SK-N-SH treated with all-trans-retinoic acid at 6 μM for 48 hours (cell line): ENCODE measurements around the gene TMEM14C.

ENCODE experiments used
- ARNTL ChIP-seq: fragments of 450-650 bp; formaldehyde crosslinking; IDR thresholded peaks from 2 replicates; pipeline ENCODE4 v1.5.0; 2020; ENCODE audit warnings: low read depth, mild to moderate bottlenecking, moderate library complexity, borderline replicate concordance
- GLIS3 ChIP-seq: fragments of 250-450 bp; sonication (Bioruptor Pico); IDR thresholded peaks from 2 replicates; pipeline ENCODE4 v1.5.0; 2020; ENCODE audit warnings: mild to moderate bottlenecking, moderate library complexity
- RARB ChIP-seq: fragments of 250-450 bp; sonication (Bioruptor Pico); IDR thresholded peaks from 2 replicates; pipeline ENCODE4 v1.8.0; 2021; ENCODE audit warnings: mild to moderate bottlenecking, moderate library complexity
- ZC3H10 ChIP-seq: fragments of 250-450 bp; sonication (Bioruptor Pico); IDR thresholded peaks from 2 replicates; pipeline ENCODE4 v1.5.1; 2021; ENCODE audit warnings: mild to moderate bottlenecking, moderate library complexity
- ZFP3 ChIP-seq: fragments of 250-450 bp; sonication (Bioruptor Pico); IDR thresholded peaks from 2 replicates; pipeline ENCODE4 v1.5.0; 2020; ENCODE audit warnings: mild to moderate bottlenecking, moderate library complexity

DNA sequence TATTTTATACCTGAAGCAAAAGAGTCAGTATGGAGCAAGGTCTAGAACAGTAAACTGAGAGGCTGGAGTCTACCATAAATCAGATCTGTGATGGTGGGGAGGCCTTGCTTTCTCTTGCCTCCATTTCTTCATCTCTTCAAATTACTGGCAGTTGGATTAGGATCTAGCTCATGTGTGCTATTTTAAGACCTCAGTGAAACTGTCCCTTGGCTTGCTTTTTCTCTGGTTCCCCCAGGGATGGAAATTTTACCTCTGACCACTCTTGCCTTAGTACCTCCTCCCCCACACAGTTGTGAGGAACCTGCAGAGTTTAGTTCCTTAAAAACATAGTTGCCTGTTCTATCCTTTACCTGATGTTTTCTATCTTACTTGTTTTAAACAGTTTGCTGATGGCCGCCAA lies 33.2 kb downstream of the TMEM14C start:
- TF ChIP-seq ARNTL (CRISPR knock-in tag) = no peak
- no peak for TF ChIP-seq ZFP3
- TF ChIP-seq RARB (CRISPR knock-in tag) = no peak
- TF ChIP-seq GLIS3 (CRISPR knock-in tag) = no peak
- TF ChIP-seq ZC3H10 (CRISPR knock-in tag) = no peak
